ENCODE measurements around the gene BNC2.

BNC2 gene

GRCh38 chr9:16623989-16624743 is 246.3 kb downstream of the BNC2 start:
- DNase-seq: no peak

- no peak for DNase-seq
These were observed 247.9 kb downstream of the BNC2 start for GRCh38 chr9:16622541-16622940.

GRCh38 chr9:16619914-16620520 is 250.5 kb downstream of the BNC2 start:
- no peak for DNase-seq

- no peak for DNase-seq
These were observed 251.1 kb downstream of the BNC2 start for GRCh38 chr9:16619402-16619801.

GRCh38 chr9:16618524-16618923 is 251.9 kb downstream of the BNC2 start:
- no peak for DNase-seq

- no peak for DNase-seq
These were observed 253.8 kb downstream of the BNC2 start for GRCh38 chr9:16616686-16617085.

- no peak for DNase-seq
These were observed 255.0 kb downstream of the BNC2 start for GRCh38 chr9:16615451-16615850.

- no peak for DNase-seq
These were observed 256.9 kb downstream of the BNC2 start for GRCh38 chr9:16613605-16614004.

GRCh38 chr9:16613051-16613450 is 257.4 kb downstream of the BNC2 start:
- DNase-seq: no peak

GRCh38 chr9:16612627-16613026 is 257.8 kb downstream of the BNC2 start:
- DNase-seq: no peak

GRCh38 chr9:16611983-16612382 is 258.5 kb downstream of the BNC2 start:
- DNase-seq: no peak

GRCh38 chr9:16611001-16611400 is 259.5 kb downstream of the BNC2 start:
- DNase-seq: no peak

- no peak for DNase-seq
These were observed 259.9 kb downstream of the BNC2 start for GRCh38 chr9:16610538-16610937.

GRCh38 chr9:16608906-16609305 is 261.6 kb downstream of the BNC2 start:
- DNase-seq: no peak

- no peak for DNase-seq
These were observed 268.0 kb downstream of the BNC2 start for GRCh38 chr9:16602494-16602893.

GRCh38 chr9:16601991-16602390 is 268.5 kb downstream of the BNC2 start:
- no peak for DNase-seq

- DNase-seq: no peak
These were observed 272.2 kb downstream of the BNC2 start for GRCh38 chr9:16598316-16598715.

- DNase-seq: no peak
These were observed 273.3 kb downstream of the BNC2 start for GRCh38 chr9:16597136-16597535.

GRCh38 chr9:16595227-16595626 is 275.2 kb downstream of the BNC2 start:
- DNase-seq: no peak

GRCh38 chr9:16594787-16595186 is 275.7 kb downstream of the BNC2 start:
- DNase-seq: no peak

- no peak for DNase-seq
These were observed 276.7 kb downstream of the BNC2 start for GRCh38 chr9:16593746-16594145.

- DNase-seq: no peak
These were observed 279.4 kb downstream of the BNC2 start for GRCh38 chr9:16591092-16591491.

GRCh38 chr9:16585591-16585990 is 284.9 kb downstream of the BNC2 start:
- DNase-seq: no peak

GRCh38 chr9:16579872-16580432 is 290.5 kb downstream of the BNC2 start:
- no peak for DNase-seq

GRCh38 chr9:16575986-16576245 is 294.6 kb downstream of the BNC2 start:
- DNase-seq: no peak

Data from activated CD4-positive, alpha-beta T cell treated with anti-CD3 and anti-CD28 coated beads, Interleukin-2, Interleukin-6, amounts not matched to agents 100 ng/mL and 50 ng/mL, durations not matched to agents 16 hours and 8 hours (primary cell).